LNCAP (cell line): Measurements from ENCODE around the gene PTPRF.

ENCODE experiments used
- CTCF ChIP-seq: fragments of 450-650 bp; IDR thresholded peaks from 2 replicates; pipeline ENCODE4 v1.5.1; 2017; ENCODE audit warnings: mild to moderate bottlenecking

The PTPRF gene

DNA sequence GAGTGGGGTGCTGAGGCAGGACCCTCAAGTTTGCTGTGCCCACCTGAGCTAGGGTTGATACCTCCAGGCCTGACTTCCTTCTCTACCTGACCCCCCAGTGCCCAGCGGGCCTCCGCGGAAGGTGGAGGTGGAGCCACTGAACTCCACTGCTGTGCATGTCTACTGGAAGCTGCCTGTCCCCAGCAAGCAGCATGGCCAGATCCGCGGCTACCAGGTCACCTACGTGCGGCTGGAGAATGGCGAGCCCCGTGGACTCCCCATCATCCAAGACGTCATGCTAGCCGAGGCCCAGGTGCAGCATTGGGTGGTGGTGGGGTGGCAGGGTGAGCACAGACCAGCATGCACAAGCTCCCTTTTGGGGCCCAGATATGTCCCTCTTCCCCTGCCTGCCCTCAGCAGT is 67.9 kb downstream of the PTPRF start:
- no peak for TF ChIP-seq CTCF

GRCh38 chr1:43600033-43601020 is 69.6 kb downstream of the PTPRF start:
- TF ChIP-seq CTCF, result no peak

DNA sequence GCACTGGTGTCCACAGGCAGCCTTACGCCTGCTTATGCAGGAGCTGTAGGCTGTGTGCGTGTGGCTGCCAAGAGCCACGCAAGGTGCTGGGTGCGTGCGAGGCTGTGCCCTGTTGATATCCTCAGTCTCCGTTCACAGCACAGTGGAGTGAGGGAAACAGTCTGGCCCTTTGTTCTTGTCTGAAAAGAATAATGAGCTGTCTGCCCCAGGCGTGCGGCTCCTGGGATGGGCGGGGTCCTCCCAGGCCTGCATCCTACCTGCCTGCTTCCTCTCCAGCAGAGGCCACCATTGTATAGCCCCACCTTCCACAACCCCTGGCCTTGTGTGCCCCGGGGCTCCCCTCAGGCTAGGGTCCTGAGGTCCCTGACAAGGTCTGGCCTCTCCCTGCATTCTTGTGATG is 72.3 kb downstream of the PTPRF start:
- TF ChIP-seq CTCF, result no peak

GRCh38 chr1:43604192-43604591 is 73.5 kb downstream of the PTPRF start:
- no peak for TF ChIP-seq CTCF

- TF ChIP-seq CTCF, result no peak
These were observed 74.5 kb downstream of the PTPRF start for GRCh38 chr1:43605157-43605556.

DNA sequence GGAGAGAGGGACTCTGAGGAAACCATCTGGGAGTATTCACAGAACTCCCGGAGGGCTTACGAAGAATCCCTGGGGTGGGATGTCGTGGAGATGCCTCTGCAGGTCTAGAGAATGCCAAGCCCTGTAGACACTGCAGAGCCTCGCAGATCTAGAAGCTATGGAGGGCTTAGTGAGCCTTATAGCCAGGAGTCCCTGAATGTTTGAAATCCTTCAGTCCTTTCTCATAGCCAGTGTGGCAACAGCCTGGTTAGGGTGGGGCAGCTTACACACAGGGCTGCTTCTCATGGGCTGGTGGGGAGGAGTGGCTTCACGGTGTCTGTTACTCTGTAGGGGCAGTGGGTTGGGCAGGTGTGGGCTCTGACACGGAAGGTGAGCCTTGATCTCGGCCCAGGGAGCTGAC is 75.1 kb downstream of the PTPRF start:
- no peak for TF ChIP-seq CTCF

DNA sequence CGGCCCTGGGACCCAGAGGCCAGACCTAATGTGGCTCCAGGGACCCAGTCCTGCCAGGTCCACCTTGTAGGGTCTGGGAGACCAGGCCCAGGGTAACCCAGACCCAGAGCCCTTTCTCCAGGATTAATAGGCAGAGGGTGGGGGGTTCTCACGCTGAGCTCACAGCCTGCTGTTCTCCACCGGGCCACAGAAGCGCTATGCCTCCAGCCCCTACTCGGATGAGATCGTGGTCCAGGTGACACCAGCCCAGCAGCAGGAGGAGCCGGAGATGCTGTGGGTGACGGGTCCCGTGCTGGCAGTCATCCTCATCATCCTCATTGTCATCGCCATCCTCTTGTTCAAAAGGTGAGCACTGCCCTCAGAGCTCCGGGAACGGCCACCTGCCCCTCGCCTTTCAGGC is 75.9 kb downstream of the PTPRF start:
- TF ChIP-seq CTCF, result no peak
